OCI-LY1 (cell line): Measurements from ENCODE around the gene ATXN1L.

ENCODE experiments used
- H2AFZ ChIP-seq: fragments of 200-600 bp; sonication (generic), shearing (Covaris generic); 2 replicates; pipeline ENCODE4 v1.6.0; 2014; ENCODE audit warnings: antibody characterized with exemption, mild to moderate bottlenecking, low read length
- H3F3A ChIP-seq: fragments of 200-600 bp; sonication (generic), shearing (Covaris generic); 2 replicates; pipeline ENCODE4 v1.6.0; 2014; ENCODE audit warnings: mild to moderate bottlenecking, antibody characterized with exemption, low read length, moderate library complexity; ENCODE audit not compliant: insufficient read depth
- H3K27ac ChIP-seq: fragments of 200-600 bp; sonication (generic); 2 replicates; pipeline ENCODE4 v1.5.1; 2014; ENCODE audit warnings: low read length, mixed run types, mild to moderate bottlenecking, low read depth; ENCODE audit not compliant: poor library complexity, severe bottlenecking
- H3K27me3 ChIP-seq: fragments of 200-600 bp; sonication (generic); 2 replicates; pipeline ENCODE4 v1.6.0; 2014; ENCODE audit warnings: antibody characterized with exemption, mild to moderate bottlenecking, low read length, moderate library complexity; ENCODE audit not compliant: insufficient read depth
- H3K36me3 ChIP-seq: fragments of 200-600 bp; sonication (generic); 2 replicates; pipeline ENCODE4 v1.6.1; 2014; ENCODE audit warnings: mild to moderate bottlenecking, antibody characterized with exemption, low read length, moderate library complexity, mixed read lengths; ENCODE audit not compliant: insufficient read depth
- H3K4me1 ChIP-seq: fragments of 200-600 bp; sonication (generic); 2 replicates; pipeline ENCODE4 v1.5.1; 2014; ENCODE audit warnings: mild to moderate bottlenecking, low read length, moderate library complexity; ENCODE audit not compliant: insufficient read depth, severe bottlenecking
- H3K4me2 ChIP-seq: fragments of 200-600 bp; sonication (generic), shearing (Covaris generic); 2 replicates; pipeline ENCODE4 v1.6.1; 2014; ENCODE audit warnings: low read length
- H3K4me3 ChIP-seq: fragments of 200-600 bp; sonication (generic); 2 replicates; pipeline ENCODE4 v1.5.1; 2014; ENCODE audit warnings: low read length, low read depth, mild to moderate bottlenecking, mixed read lengths; ENCODE audit not compliant: poor library complexity, severe bottlenecking
- H3K79me2 ChIP-seq: fragments of 200-600 bp; shearing (Covaris generic); 2 replicates; pipeline ENCODE4 v1.6.1; 2016; ENCODE audit warnings: mixed run types, low read length, mixed read lengths; ENCODE audit not compliant: insufficient read depth
- H3K9ac ChIP-seq: fragments of 200-600 bp; sonication (generic), shearing (Covaris generic); 2 replicates; pipeline ENCODE4 v1.6.1; 2014; ENCODE audit warnings: mild to moderate bottlenecking, low read length, mixed read lengths
- H3K9me2 ChIP-seq: fragments of 200-600 bp; sonication (generic), shearing (Covaris generic); 2 replicates; pipeline ENCODE4 v1.6.1; 2014; ENCODE audit warnings: low read depth, mild to moderate bottlenecking, low read length, mixed read lengths
- H3K9me3 ChIP-seq: fragments of 200-600 bp; shearing (Covaris generic); 2 replicates; pipeline ENCODE4 v1.6.1; 2014; ENCODE audit warnings: low read length, mixed read lengths
- H4K20me1 ChIP-seq: fragments of 200-600 bp; sonication (generic), shearing (Covaris generic); 2 replicates; pipeline ENCODE4 v1.6.0; 2016; ENCODE audit warnings: mild to moderate bottlenecking, low read length; ENCODE audit not compliant: insufficient read depth
- CTCF ChIP-seq: fragments of 200-600 bp; sonication (generic), shearing (Covaris generic); IDR thresholded peaks from 2 replicates; pipeline ENCODE4 v1.5.1; 2017; ENCODE audit warnings: mild to moderate bottlenecking, antibody characterized with exemption, low read length, moderate library complexity, mixed read lengths
- EZH2 ChIP-seq: fragments of 200-600 bp; sonication (generic), shearing (Covaris generic); IDR thresholded peaks from 2 replicates; pipeline ENCODE4 v1.8.0; 2017; ENCODE audit warnings: borderline replicate concordance, mixed run types, mild to moderate bottlenecking, antibody characterized with exemption, low read length, moderate library complexity, mixed read lengths

The ATXN1L gene

GRCh38 chr16:71834291-71834690 is 11.5 kb upstream of the ATXN1L start:
- Histone ChIP-seq H3K27ac (no peak overlapping the region), H3K4me3 (no peak overlapping the region), H3K79me2 (no peaks in the 10 kb centered on the region), H3K27me3 (no peaks in the 10 kb centered on the region), H3K9ac (no peak overlapping the region), H3K9me3 (no peaks in the 10 kb centered on the region), H3K36me3 (no peaks in the 10 kb centered on the region), H4K20me1 (no peaks in the 10 kb centered on the region), H3K4me1 (no peaks in the 10 kb centered on the region), H2AFZ (no peak overlapping the region), H3K9me2 (no peaks in the 10 kb centered on the region), H3K4me2 (no peak overlapping the region), H3F3A (no peaks in the 10 kb centered on the region)
- no peak for TF ChIP-seq CTCF
- TF ChIP-seq EZH2: no peak

- Histone ChIP-seq H2AFZ (no peak overlapping the region), H3K79me2 (no peaks in the 10 kb centered on the region), H3K9ac (no peak overlapping the region), H3F3A (no peaks in the 10 kb centered on the region), H3K4me1 (peaks cover 3% of the 10 kb centered on the region), H3K4me3 (no peak overlapping the region), H3K9me3 (no peaks in the 10 kb centered on the region), H3K9me2 (no peaks in the 10 kb centered on the region), H4K20me1 (no peaks in the 10 kb centered on the region), H3K4me2 (no peak overlapping the region), H3K27me3 (no peaks in the 10 kb centered on the region), H3K27ac (no peak overlapping the region), H3K36me3 (no peaks in the 10 kb centered on the region)
- TF ChIP-seq CTCF (no peak), EZH2 (no peak)
These were observed 8.6 kb upstream of the ATXN1L start for GRCh38 chr16:71837150-71837549.

- H3K79me2 ChIP-seq: no peaks in the 10 kb centered on the region
- H3K27ac ChIP-seq: no peak overlapping the region
- no peaks in the 10 kb centered on the region for H3K9me3 ChIP-seq
- H2AFZ ChIP-seq: no peak overlapping the region
- no peaks in the 10 kb centered on the region for H3F3A ChIP-seq
- no peak overlapping the region for H3K4me2 ChIP-seq
- no peaks in the 10 kb centered on the region for H4K20me1 ChIP-seq
- no peak overlapping the region for H3K9ac ChIP-seq
- H3K4me1 ChIP-seq: peaks cover 13% of the 10 kb centered on the region
- H3K36me3 ChIP-seq: no peaks in the 10 kb centered on the region
- no peaks in the 10 kb centered on the region for H3K9me2 ChIP-seq
- H3K4me3 ChIP-seq: no peak overlapping the region
- no peaks in the 10 kb centered on the region for H3K27me3 ChIP-seq
- TF ChIP-seq CTCF (no peak), EZH2 (no peak)
These were observed 5.7 kb upstream of the ATXN1L start for GRCh38 chr16:71840052-71840451.
